NB4 (cell line): ENCODE data around the gene HMGCL.
"Not testable (repeated sequence)": the region's sequence is repeated elsewhere in the genome, so short reads cannot be mapped to it uniquely, and the experiment has no call there.

ENCODE experiments used
- DNase-seq: peaks from one replicate; pipeline ENCODE4 v3.0.0; 2010; ENCODE audit warnings: low read depth
- H3K4me3 ChIP-seq: one replicate; pipeline ENCODE4 v1.5.1; 2011; ENCODE audit warnings: mild to moderate bottlenecking, low read depth, low read length, moderate library complexity
- CTCF ChIP-seq: IDR thresholded peaks from one replicate; pipeline ENCODE4 v1.5.1; 2012; ENCODE audit warnings: low read depth, low read length
- MAX ChIP-seq: IDR thresholded peaks from 2 replicates; pipeline ENCODE4 v1.6.1; 2011; ENCODE audit warnings: low read depth, low read length
- MYC ChIP-seq: IDR thresholded peaks from 2 replicates; pipeline ENCODE4 v1.6.1; 2011; ENCODE audit warnings: low read depth, low read length
- POLR2A ChIP-seq: IDR thresholded peaks from 2 replicates; pipeline ENCODE4 v1.6.1; 2011; ENCODE audit warnings: mild to moderate bottlenecking; ENCODE audit not compliant: insufficient read length; ENCODE audit errors: extremely low read depth

HMGCL gene

GRCh38 chr1:23867542-23867894 lies 42.3 kb upstream of the HMGCL start:
- no peak for TF ChIP-seq POLR2A
- no peak for TF ChIP-seq MAX
- TF ChIP-seq CTCF = no peak
- TF ChIP-seq MYC = no peak
- peak overlapping the region; percentile 57 for H3K4me3 ChIP-seq
- no peak for DNase-seq

DNA sequence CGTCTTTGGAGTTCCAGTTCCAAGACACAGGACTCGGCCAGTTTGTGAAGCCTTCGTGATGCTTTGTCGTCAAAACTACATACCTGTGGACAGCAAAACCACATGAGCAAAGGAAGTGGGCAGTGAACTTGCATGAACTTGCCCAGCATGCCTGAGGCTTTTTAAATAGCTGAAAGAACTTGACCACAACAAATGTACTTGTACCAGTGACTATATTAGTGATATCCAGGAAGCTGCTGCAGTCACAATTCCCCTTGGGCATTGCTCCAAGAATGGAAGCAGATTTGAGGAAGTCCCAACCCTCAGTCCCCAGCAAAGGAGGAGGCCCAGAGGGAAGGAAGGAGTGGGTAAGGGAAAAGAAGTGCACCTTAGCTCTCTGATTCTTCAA lies 40.3 kb upstream of the HMGCL start:
- no peak for TF ChIP-seq MAX
- no peak for TF ChIP-seq POLR2A
- no peak for TF ChIP-seq CTCF
- no peak for TF ChIP-seq MYC
- DNase-seq = peak; percentile 68
- H3K4me3 ChIP-seq = no peak overlapping the region

GRCh38 chr1:23864801-23865542 lies 39.7 kb upstream of the HMGCL start:
- no peak for DNase-seq
- H3K4me3 ChIP-seq = no peak overlapping the region
- no peak for TF ChIP-seq CTCF
- no peak for TF ChIP-seq MAX
- no peak for TF ChIP-seq POLR2A
- TF ChIP-seq MYC = no peak

DNA sequence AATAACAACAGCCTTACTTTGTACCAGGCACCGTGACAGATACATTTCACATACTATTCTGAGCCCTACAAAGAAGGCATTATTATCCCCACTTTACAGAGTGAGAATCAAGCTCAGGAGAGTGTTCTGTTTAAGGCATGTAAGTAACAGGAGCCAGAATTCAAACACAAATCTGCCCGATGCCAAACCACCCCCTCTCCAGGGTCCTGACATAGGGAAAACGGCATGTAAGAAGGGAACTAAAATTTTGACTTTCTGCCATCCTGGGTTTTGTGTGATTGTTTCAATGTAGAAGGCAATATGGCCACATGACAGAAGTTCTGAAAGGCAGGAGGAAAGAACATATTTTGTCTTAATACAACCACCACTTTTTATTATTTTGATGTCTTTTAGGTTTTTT lies 37.4 kb upstream of the HMGCL start:
- TF ChIP-seq MYC (no peak), POLR2A (no peak), MAX (no peak), CTCF (no peak)
- no peak for DNase-seq
- H3K4me3 ChIP-seq = no peak overlapping the region

DNA sequence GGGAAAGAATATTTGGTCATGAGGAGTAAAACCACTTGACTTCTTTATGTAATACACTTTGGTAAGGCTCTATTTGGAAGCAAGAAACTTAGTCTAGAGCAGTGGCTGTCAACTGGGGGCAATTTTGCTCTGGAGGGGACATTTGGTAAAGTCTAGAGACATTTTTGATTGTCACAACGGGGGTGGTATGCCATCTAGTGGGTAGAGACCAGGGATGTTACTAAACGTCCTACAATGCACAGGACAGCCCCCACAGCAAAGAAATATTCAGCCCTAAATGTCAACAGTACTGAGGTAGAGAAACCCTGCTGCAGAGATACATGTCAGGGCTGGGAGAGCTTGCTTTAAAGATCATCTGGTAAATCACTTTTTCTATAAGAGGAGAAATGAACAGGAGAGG lies 29.3 kb upstream of the HMGCL start:
- H3K4me3 ChIP-seq = no peak overlapping the region
- DNase-seq = peak; percentile 49
- no peak for TF ChIP-seq POLR2A
- TF ChIP-seq CTCF = peak; percentile 28
- no peak for TF ChIP-seq MYC
- TF ChIP-seq MAX = no peak

DNA sequence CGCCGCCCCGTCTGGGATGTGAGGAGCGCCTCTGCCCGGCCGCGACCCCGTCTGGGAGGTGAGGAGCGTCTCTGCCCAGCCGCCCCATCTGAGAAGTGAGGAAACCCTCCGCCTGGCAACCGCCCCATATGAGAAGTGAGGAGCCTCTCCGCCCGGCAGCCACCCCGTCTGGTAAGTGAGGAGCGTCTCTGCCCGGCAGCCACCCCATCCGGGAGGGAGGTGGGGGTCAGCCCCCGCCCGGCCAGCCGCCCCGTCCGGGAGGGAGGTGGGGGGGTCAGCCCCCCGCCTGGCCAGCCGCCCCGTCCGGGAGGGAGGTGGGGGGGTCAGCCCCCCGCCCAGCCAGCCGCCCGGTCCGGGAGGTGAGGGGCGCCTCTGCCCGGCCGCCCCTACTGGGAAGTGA lies 27.9 kb upstream of the HMGCL start:
- H3K4me3 ChIP-seq, DNase-seq: not testable (repeated sequence)

GRCh38 chr1:23851406-23851805 lies 26.2 kb upstream of the HMGCL start:
- DNase-seq = not testable (repeated sequence)

More at GRCh38 chr1:23851406-23851805, 26.2 kb upstream of the HMGCL start:
- not testable (repeated sequence) for H3K4me3 ChIP-seq
